Esophagus muscularis mucosa (tissue), 4 donors: ENCODE data around the gene ADCY7. TPM values are rescaled to one million over a fixed set of nuclear protein-coding genes. Genes with fewer than 3 reads are reported as not detected.
A peak's percentile ranks its signal among the peaks of the same experiment; 100 is the strongest.

Experiments used
- DNase-seq: peaks from one replicate; pipeline ENCODE4 v3.0.0-alpha.2; 2017; ENCODE audit errors: extremely low spot score
- H3K27ac ChIP-seq, 4 donors: fragments of 200-600 bp; sonication (generic); replicated peaks in 1 of 4; 1 replicate in 3 of 4; 2 replicates in 1 of 4; pipeline ENCODE4 v1.5.1; 2016 to 2019; ENCODE audit warnings: mild to moderate bottlenecking in 1 of 4
- H3K27me3 ChIP-seq, 4 donors: fragments of 200-600 bp; sonication (generic); one replicate each; pipeline versions ENCODE4 v1.5.1 to v1.6.0; 2016 to 2019
- H3K36me3 ChIP-seq, 4 donors: fragments of 200-600 bp; sonication (generic); one replicate each; pipeline ENCODE4 v1.5.1; 2016 to 2019
- H3K4me1 ChIP-seq, 4 donors: fragments of 200-600 bp; sonication (generic); one replicate each; pipeline ENCODE4 v1.5.1; 2016 to 2019
- H3K4me3 ChIP-seq, 4 donors: fragments of 200-600 bp; sonication (generic); 1 replicate in 2 of 4; 2 replicates in 2 of 4; pipeline ENCODE4 v1.5.1; 2016 to 2019; ENCODE audit warnings: mild to moderate bottlenecking in 4 of 4, moderate library complexity in 1 of 4
- H3K9me3 ChIP-seq, 4 donors: fragments of 200-600 bp; sonication (generic); 1 replicate in 3 of 4; 2 replicates in 1 of 4; pipeline ENCODE4 v1.5.1; 2016 to 2019
- EP300 ChIP-seq: sonication (generic); formaldehyde crosslinking; IDR thresholded peaks from one replicate; pipeline ENCODE4 v1.6.1; 2017; ENCODE audit warnings: antibody characterized with exemption
- POLR2A ChIP-seq: fragments of 450-650 bp; IDR thresholded peaks from one replicate; pipeline ENCODE4 v1.6.1; 2017; ENCODE audit warnings: antibody characterized with exemption, moderate library complexity, mild to moderate bottlenecking, low read depth
- POLR2AphosphoS5 ChIP-seq, 2 donors: sonication (generic); formaldehyde crosslinking; IDR thresholded peaks; one replicate each; pipeline ENCODE4 v1.6.1; 2017; ENCODE audit warnings: antibody characterized with exemption in 2 of 2
- WGBS: methylation state at CpG from one replicate; pipeline ENCODE4 v1.1.5; 2018; 5-methylcytosine and 5-hydroxymethylcytosine counted together
- intact Hi-C: fragments of 100-400 bp; cut with DNase I; formaldehyde crosslinking; loops from one replicate; pipeline ENCODE4 v1.15.1; 2023
- total RNA-seq, 4 donors: library from RNA; depleted of rRNA; stranded (reverse); fragments of >200 nt; gene quantifications; one replicate each; pipeline versions ENCODE4 v1.1.0 to v1.2.1, GENCODE V29; 2016
- TF ChIP-seq, protein P1 (sequence below), 3 experiments: fragments of 200-600 bp in 2 of 3; fragments of 450-650 bp in 1 of 3; sonication (generic) in 2 of 3; IDR thresholded peaks; one replicate each; pipeline ENCODE4 v1.5.1; 2017 to 2019; ENCODE audit warnings: antibody characterized with exemption in 3 of 3, mild to moderate bottlenecking in 2 of 3, moderate library complexity in 1 of 3

Gene ADCY7
- total RNA-seq, 4 donors from 2014 or later: 12.3 to 17.4 (median 15.6) TPM

DNA sequence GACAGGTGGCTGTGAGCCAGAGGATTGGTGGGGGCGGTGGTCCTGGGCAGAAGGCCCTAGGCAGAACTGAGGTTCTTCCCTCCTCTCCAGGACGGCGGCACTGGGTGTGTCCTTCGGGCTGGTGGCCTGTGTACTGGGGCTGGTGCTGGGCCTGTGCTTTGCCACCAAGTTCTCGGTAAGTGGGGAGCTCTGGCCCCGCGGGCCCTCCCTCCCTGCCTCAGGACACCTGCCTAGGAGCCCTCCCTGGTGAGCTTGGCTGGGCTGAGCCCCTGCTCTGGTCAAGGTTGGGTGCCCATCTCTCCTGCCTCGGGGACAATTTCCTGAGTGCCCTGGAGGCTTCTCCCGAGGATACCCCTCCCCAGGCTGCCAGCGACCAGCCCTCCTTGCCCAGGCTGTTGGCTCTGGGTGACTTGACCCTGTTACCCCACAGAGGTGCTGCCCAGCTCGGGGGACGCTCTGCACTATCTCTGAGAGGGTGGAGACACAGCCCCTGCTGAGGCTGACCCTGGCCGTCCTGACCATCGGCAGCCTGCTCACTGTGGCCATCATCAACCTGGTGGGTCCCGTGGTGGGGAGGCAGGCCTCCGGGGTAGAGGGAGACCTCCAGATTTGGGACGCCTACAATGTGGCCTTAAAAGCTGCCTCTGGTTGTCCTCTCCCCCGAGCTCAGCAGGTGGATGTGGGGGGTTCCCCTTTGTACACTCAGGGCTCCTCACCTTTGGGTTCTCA lies 42.0 kb downstream of the ADCY7 start:
- WGBS: 94% methylated on average over 6 of the region's 18 CpGs
- H3K27ac ChIP-seq: no peak overlapping the region
- peaks cover 3 to 14% (median 10%) of the 10 kb centered on the region in 4 donors for H3K4me1 ChIP-seq
- TF ChIP-seq, protein P1, sequence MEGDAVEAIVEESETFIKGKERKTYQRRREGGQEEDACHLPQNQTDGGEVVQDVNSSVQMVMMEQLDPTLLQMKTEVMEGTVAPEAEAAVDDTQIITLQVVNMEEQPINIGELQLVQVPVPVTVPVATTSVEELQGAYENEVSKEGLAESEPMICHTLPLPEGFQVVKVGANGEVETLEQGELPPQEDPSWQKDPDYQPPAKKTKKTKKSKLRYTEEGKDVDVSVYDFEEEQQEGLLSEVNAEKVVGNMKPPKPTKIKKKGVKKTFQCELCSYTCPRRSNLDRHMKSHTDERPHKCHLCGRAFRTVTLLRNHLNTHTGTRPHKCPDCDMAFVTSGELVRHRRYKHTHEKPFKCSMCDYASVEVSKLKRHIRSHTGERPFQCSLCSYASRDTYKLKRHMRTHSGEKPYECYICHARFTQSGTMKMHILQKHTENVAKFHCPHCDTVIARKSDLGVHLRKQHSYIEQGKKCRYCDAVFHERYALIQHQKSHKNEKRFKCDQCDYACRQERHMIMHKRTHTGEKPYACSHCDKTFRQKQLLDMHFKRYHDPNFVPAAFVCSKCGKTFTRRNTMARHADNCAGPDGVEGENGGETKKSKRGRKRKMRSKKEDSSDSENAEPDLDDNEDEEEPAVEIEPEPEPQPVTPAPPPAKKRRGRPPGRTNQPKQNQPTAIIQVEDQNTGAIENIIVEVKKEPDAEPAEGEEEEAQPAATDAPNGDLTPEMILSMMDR (IDR thresholded peaks at IDR 0.05): no peak
- TF ChIP-seq POLR2A (no peak), EP300 (no peak), POLR2AphosphoS5 (IDR thresholded peaks at IDR 0.05) (no peak)
- intact Hi-C loops: no loop called here
- H3K36me3 ChIP-seq: peaks cover 0 to 32% (median 14%) of the 10 kb centered on the region in 4 donors
- no peak for DNase-seq
- H3K27me3 ChIP-seq: no peaks in the 10 kb centered on the region
- H3K4me3 ChIP-seq: no peak overlapping the region
- H3K9me3 ChIP-seq: no peaks in the 10 kb centered on the region

DNA sequence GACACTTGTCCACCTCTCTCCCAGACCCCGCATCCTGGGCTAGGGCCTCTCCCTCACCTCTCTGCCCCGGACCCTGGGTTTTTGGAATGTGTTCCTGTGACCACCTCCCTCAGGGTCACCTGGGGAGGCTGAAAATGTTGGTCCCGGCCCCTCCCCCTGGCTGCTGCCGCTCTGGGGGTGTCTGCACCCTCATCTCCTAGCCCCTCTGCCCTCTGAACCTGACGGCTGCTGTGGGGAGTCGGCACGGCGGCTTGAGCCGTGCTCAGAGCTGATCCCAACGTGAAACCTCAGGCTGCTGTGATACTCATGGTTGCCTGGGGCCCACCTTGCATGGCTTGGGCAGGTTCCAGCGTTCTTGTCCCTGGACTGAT lies 42.8 kb downstream of the ADCY7 start:
- Histone ChIP-seq H3K4me3 (no peak overlapping the region), H3K36me3 (peaks cover 0 to 40% (median 20%) of the 10 kb centered on the region in 4 donors), H3K27me3 (no peaks in the 10 kb centered on the region), H3K9me3 (no peaks in the 10 kb centered on the region), H3K27ac (no peak overlapping the region), H3K4me1 (peaks cover 3 to 14% (median 10%) of the 10 kb centered on the region in 4 donors)
- intact Hi-C loops: no loop called here
- TF ChIP-seq EP300 (no peak), POLR2A (no peak), POLR2AphosphoS5 (IDR thresholded peaks at IDR 0.05) (no peak)
- TF ChIP-seq, protein P1 (IDR thresholded peaks at IDR 0.05): no peak
- WGBS: 88% methylated on average over 11 of the region's 11 CpGs
- DNase-seq: no peak

DNA sequence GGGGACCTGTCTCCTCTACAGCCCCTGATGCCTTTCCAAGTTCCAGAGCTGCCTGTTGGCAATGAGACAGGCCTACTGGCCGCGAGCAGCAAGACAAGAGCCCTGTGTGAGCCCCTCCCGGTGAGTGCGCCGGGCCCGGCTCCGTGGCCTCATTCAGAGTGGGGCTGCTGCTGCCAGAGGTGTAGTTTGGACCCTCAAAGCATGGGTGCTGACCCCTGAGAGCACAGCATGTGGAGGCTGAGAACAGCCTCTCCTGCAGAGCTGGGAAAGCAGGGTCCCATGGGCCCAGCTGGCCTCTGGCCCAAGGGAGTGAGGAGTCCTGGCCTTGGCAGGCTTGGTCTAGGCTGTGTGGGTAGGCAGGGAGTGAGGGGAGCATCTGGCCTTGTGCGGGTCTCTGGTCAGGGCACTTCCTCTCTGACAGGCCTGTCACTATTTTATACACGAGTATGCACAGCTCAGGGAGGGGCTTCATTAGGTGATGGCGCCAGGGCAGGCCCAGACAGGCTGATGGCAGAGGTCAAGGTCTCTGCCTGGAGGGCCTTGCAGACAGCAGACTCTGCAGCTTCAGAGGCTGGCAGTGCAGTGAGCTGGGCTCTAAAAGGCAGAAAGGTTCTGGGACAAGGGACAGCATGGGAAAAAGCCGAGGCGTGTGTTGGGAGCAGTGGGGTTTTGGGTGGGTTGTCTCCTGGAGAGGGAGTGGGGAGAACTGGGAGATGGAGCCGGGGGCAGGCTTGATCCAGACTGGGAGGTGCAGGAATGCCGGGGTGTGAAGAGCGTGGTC lies 43.4 kb downstream of the ADCY7 start:
- no peaks in the 10 kb centered on the region for H3K27me3 ChIP-seq
- peaks cover 3 to 14% (median 10%) of the 10 kb centered on the region in 4 donors for H3K4me1 ChIP-seq
- H3K27ac ChIP-seq: no peak overlapping the region
- DNase-seq: no peak
- WGBS: 76% methylated on average over 7 of the region's 15 CpGs
- no peak for TF ChIP-seq POLR2A
- no peak for TF ChIP-seq POLR2AphosphoS5 (IDR thresholded peaks at IDR 0.05)
- no peak for TF ChIP-seq EP300
- TF ChIP-seq, protein P1 (IDR thresholded peaks at IDR 0.05): no peak
- no peak overlapping the region for H3K4me3 ChIP-seq
- no peaks in the 10 kb centered on the region for H3K9me3 ChIP-seq
- intact Hi-C loops: no loop called here
- peaks cover under 1 to 42% (median 25%) of the 10 kb centered on the region in 4 donors for H3K36me3 ChIP-seq

DNA sequence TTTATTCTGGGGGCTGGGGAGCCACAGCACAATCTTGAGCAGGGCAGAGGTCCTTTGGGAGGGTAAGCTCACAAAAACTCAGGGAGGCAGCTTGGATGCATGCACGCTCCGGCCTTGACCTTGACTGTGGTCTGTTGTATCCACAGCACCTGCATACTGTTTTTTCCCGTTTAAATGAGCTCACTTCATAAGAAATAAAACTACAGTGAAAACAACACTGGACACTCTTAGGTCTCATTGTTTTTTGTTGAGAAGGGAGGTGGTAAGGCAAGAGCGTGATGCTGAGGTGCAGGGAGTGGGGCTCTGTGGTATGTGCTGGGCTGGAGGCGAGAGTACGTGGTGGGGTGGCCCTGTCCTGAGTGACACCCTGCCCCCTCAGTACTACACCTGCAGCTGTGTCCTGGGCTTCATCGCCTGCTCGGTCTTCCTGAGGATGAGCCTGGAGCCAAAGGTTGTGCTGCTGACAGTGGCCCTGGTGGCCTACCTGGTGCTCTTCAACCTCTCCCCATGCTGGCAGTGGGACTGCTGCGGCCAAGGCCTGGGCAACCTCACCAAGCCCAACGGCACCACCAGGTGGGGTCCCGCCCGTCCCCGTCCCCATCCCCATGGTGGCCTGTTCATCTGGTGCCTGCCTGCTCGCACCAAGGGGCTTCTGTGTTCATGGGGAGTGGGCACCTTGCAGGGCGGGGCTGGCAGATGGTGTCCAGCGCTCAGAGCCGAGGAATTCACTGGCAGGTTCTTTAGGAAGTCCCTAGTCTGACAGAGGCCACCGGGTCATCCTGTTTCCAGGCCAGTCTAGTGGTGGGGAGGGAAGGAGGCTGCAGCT lies 44.2 kb downstream of the ADCY7 start:
- intact Hi-C loops: no loop called here
- Histone ChIP-seq H3K4me1 (peaks cover 3 to 14% (median 10%) of the 10 kb centered on the region in 4 donors), H3K27ac (no peak overlapping the region), H3K27me3 (no peaks in the 10 kb centered on the region), H3K36me3 (peaks cover 7 to 43% (median 33%) of the 10 kb centered on the region in 4 donors), H3K9me3 (no peaks in the 10 kb centered on the region), H3K4me3 (no peak overlapping the region)
- 81% methylated on average over 8 of the region's 18 CpGs for whole genome bisulfite sequencing
- DNase-seq: no peak
- TF ChIP-seq POLR2A (no peak), POLR2AphosphoS5 (IDR thresholded peaks at IDR 0.05) (peak in 1 of 2 donors; percentile 6), EP300 (no peak)
- TF ChIP-seq, protein P1 (IDR thresholded peaks at IDR 0.05): no peak
